K562 (cell line): ENCODE data around the gene SORT1. TPM values are rescaled to one million over a fixed set of nuclear protein-coding genes. Genes with fewer than 3 reads are reported as not detected.

Experiments used
- CBX2 ChIP-seq: fragments of 200-600 bp; sonication (generic); IDR thresholded peaks from one replicate; pipeline ENCODE4 v1.6.1; 2012; ENCODE audit warnings: mild to moderate bottlenecking, low read length, inconsistent platforms; ENCODE audit not compliant: insufficient read depth, poor library complexity, severe bottlenecking
- CBX3 ChIP-seq, 2 experiments: IDR thresholded peaks; 1 replicate in 1 of 2; 2 replicates in 1 of 2; pipeline ENCODE4 v1.6.1; 2012; ENCODE audit warnings: inconsistent platforms in 2 of 2, low read length in 2 of 2, borderline replicate concordance in 1 of 2, control low read depth in 1 of 2
- CEBPZ ChIP-seq: fragments of 150-350 bp; IDR thresholded peaks from 2 replicates; pipeline ENCODE4 v1.6.1; 2014; ENCODE audit warnings: low read depth, mild to moderate bottlenecking, low read length, borderline replicate concordance
- E2F8 ChIP-seq: fragments of 450-650 bp; IDR thresholded peaks from 2 replicates; pipeline ENCODE4 v1.7.1; 2018; ENCODE audit warnings: mild to moderate bottlenecking, low read depth; ENCODE audit not compliant: partially characterized antibody
- ETS2 ChIP-seq: IDR thresholded peaks from 2 replicates; pipeline ENCODE4 v1.6.1; 2016; ENCODE audit warnings: borderline replicate concordance, missing genetic modification characterization, mild to moderate bottlenecking, moderate library complexity, missing compliant biosample characterization; ENCODE audit not compliant: poor library complexity, severe bottlenecking
- GABPB1 ChIP-seq: sonication (generic); formaldehyde crosslinking; IDR thresholded peaks from 2 replicates; pipeline ENCODE4 v1.8.0; 2022; ENCODE audit warnings: mild to moderate bottlenecking, missing genetic modification reagents
- GATA2 ChIP-seq: sonication (generic); formaldehyde crosslinking; IDR thresholded peaks from 2 replicates; pipeline ENCODE4 v1.4.0; 2020; ENCODE audit warnings: mild to moderate bottlenecking, missing genetic modification reagents
- KDM1A ChIP-seq, 2 experiments: fragments of 450-650 bp; IDR thresholded peaks; 2 replicates each; pipeline ENCODE4 v1.6.1; 2016; ENCODE audit warnings: mild to moderate bottlenecking in 2 of 2
- L3MBTL2 ChIP-seq: fragments of 450-650 bp; IDR thresholded peaks from 2 replicates; pipeline ENCODE4 v1.6.1; 2016; ENCODE audit warnings: mild to moderate bottlenecking, moderate library complexity
- MYNN ChIP-seq, 2 experiments: sonication (generic); formaldehyde crosslinking in 1 of 2; IDR thresholded peaks; 2 replicates each; pipeline versions ENCODE4 v1.5.0 to v1.6.1; 2016 to 2020; ENCODE audit warnings: antibody characterized with exemption in 1 of 2, missing genetic modification reagents in 1 of 2
- NR4A1 ChIP-seq, 2 experiments: fragments of 250-450 bp in 1 of 2; fragments of 450-650 bp in 1 of 2; sonication (Bioruptor Pico) in 1 of 2; IDR thresholded peaks; 2 replicates each; pipeline versions ENCODE4 v1.4.0 to v1.6.1; 2016 to 2020; ENCODE audit warnings: mild to moderate bottlenecking in 2 of 2, missing compliant biosample characterization in 1 of 2, missing genetic modification characterization in 1 of 2, moderate library complexity in 1 of 2
- PRMT5 ChIP-seq: sonication (generic); formaldehyde crosslinking; IDR thresholded peaks from 2 replicates; pipeline ENCODE4 v1.5.0; 2020; ENCODE audit warnings: missing genetic modification reagents
- SAP30 ChIP-seq: fragments of 200-600 bp; sonication (generic); IDR thresholded peaks from 2 replicates; pipeline ENCODE4 v1.6.1; 2012; ENCODE audit warnings: borderline replicate concordance, low read depth, mild to moderate bottlenecking, moderate library complexity, low read length, control low read depth, inconsistent platforms; ENCODE audit not compliant: insufficient read depth, poor library complexity, severe bottlenecking
- SIN3A ChIP-seq, 2 experiments: fragments of 150-350 bp in 1 of 2; IDR thresholded peaks; 2 replicates each; pipeline ENCODE4 v1.6.1; 2011 to 2016; ENCODE audit warnings: borderline replicate concordance in 2 of 2, low read depth in 2 of 2, low read length in 2 of 2, mild to moderate bottlenecking in 2 of 2, moderate library complexity in 2 of 2; ENCODE audit not compliant: control insufficient read depth in 1 of 2
- XRCC4 ChIP-seq: IDR thresholded peaks from one replicate; pipeline ENCODE4 v1.6.1; 2011; ENCODE audit not compliant: insufficient read depth, insufficient read length; ENCODE audit errors: extremely low read depth
- ZNF695 ChIP-seq: fragments of 450-650 bp; formaldehyde crosslinking; IDR thresholded peaks from 2 replicates; pipeline ENCODE4 v1.4.0; 2020; ENCODE audit warnings: mild to moderate bottlenecking, moderate library complexity
- ZZZ3 ChIP-seq: fragments of 450-650 bp; IDR thresholded peaks from 2 replicates; pipeline ENCODE4 v1.6.1; 2016; ENCODE audit warnings: antibody characterized with exemption, mild to moderate bottlenecking, moderate library complexity
- polyA plus RNA-seq, 8 experiments: library from polyadenylated mRNA; depleted of rRNA in 4 of 8; stranded (reverse) in 5 of 8; unstranded in 3 of 8; fragments of >200 nt; fragmentation: Nextera tagmentation in 2 of 8; fragmentation: Illumina TruSeq in 1 of 8; extraction: Ambion mirVana in 2 of 8; extraction: Trizol in 1 of 8; gene quantifications; 2 replicates each; pipeline versions ENCODE4 v1.2.1 to v1.2.3, GENCODE V29; 2011 to 2014; ENCODE audit warnings: inconsistent platforms in 1 of 8, missing spikeins in 1 of 8
- total RNA-seq, 7 experiments: library from RNA; depleted of rRNA in 6 of 7; stranded (reverse); fragments of >200 nt in 6 of 7; fragmentation: Illumina TruSeq in 2 of 7; extraction: Trizol in 2 of 7; gene quantifications; 2 replicates each; pipeline versions ENCODE4 v1.2.1 to v1.2.3, GENCODE V29; 2011 to 2021; ENCODE audit warnings: low replicate concordance in 1 of 7
- TF ChIP-seq, protein P1 (sequence below), 2 experiments: fragments of 450-650 bp in 1 of 2; sonication (generic) in 1 of 2; formaldehyde crosslinking; conservative IDR thresholded peaks; 2 replicates each; pipeline versions ENCODE4 v1.4.0 to v1.8.1; 2020 to 2022; ENCODE audit warnings: mild to moderate bottlenecking in 1 of 2, missing genetic modification reagents in 1 of 2

The SORT1 gene
- total and polyA plus RNA-seq, 9 of the 15 experiments (the other 6 are each of a cell fraction or from before 2014, with no cell fraction given): 27.4 to 112 (median 65.0) TPM

DNA sequence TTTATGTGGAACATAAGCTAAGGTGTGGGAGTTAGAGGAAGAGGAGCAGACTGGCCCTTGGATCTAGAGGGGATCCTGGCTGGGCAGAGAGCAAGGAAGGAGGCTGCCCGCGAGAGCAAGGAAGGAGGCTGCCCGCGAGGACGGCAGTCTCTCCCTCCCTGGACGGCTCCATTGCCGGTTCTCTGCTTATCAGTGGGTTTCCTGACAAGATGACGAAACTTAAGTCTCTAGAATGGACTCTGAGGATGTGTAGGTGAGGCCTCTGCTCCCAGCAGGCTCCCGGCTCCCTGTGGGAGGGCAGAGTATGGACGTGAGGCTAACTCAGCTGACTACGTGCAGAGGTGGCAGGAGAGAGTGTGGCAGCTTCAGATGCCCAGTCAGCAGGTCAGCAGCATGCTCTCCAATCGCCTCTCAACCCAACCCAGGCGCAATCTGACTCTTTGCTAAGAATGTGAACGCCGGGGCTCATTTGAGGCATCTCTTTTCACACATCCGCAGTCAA is 97.0 kb downstream of the SORT1 start (continued):
- TF ChIP-seq SIN3A (IDR thresholded peaks at IDR 0.05; ENCODE audit: borderline replicate concordance in 2 of 2, control insufficient read depth in 1 of 2, low read depth in 2 of 2, low read length in 2 of 2): no peak
- TF ChIP-seq CEBPZ: no peak
- TF ChIP-seq ZNF695 (CRISPR knock-in tag): no peak
- no peak for TF ChIP-seq PRMT5
- TF ChIP-seq SAP30: no peak
- no peak for TF ChIP-seq ETS2 (tag)
- TF ChIP-seq CBX2: no peak
- TF ChIP-seq KDM1A (IDR thresholded peaks at IDR 0.05): no peak
- TF ChIP-seq, protein P1, sequence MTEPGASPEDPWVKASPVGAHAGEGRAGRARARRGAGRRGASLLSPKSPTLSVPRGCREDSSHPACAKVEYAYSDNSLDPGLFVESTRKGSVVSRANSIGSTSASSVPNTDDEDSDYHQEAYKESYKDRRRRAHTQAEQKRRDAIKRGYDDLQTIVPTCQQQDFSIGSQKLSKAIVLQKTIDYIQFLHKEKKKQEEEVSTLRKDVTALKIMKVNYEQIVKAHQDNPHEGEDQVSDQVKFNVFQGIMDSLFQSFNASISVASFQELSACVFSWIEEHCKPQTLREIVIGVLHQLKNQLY (CRISPR knock-in tag; conservative IDR thresholded peaks at IDR 0.05): no peak
- TF ChIP-seq MYNN (IDR thresholded peaks at IDR 0.05): no peak
- TF ChIP-seq MYNN (CRISPR knock-in tag; IDR thresholded peaks at IDR 0.05): no peak
- TF ChIP-seq L3MBTL2: peak; percentile 58; the same call in 1 of the 2 replicates
- no peak for TF ChIP-seq XRCC4
- no peak for TF ChIP-seq GABPB1 (CRISPR knock-in tag)
- TF ChIP-seq CBX3 (IDR thresholded peaks at IDR 0.05; ENCODE audit: borderline replicate concordance in 1 of 2, low read length in 2 of 2): no peak
- TF ChIP-seq NR4A1 (CRISPR knock-in tag; IDR thresholded peaks at IDR 0.05): no peak
- TF ChIP-seq NR4A1 (tag; IDR thresholded peaks at IDR 0.05): peak; percentile 59; the same call in 1 of the 2 replicates
- TF ChIP-seq ZZZ3: no peak
- no peak for TF ChIP-seq GATA2 (CRISPR knock-in tag)
- TF ChIP-seq E2F8: no peak
